ENCODE measurements around the gene CNGA2.
"Not testable (repeated sequence)": the region's sequence is repeated elsewhere in the genome, so short reads cannot be mapped to it uniquely, and the experiment has no call there.

CNGA2 gene

GRCh38 chrX:151695583-151696340, 38.8 kb upstream of the CNGA2 start:
- Histone ChIP-seq H3K4me3 (ENCODE audit: insufficient read depth, low read length, poor library complexity, severe bottlenecking) (no peak overlapping the region), H3K27ac (ENCODE audit: low read depth, low read length) (no peak overlapping the region), H3K9me3 (ENCODE audit: insufficient read depth, low read length) (no peaks in the 10 kb centered on the region), H3K36me3 (ENCODE audit: low read length) (no peaks in the 10 kb centered on the region), H3K79me2 (ENCODE audit: insufficient read depth, low read length) (no peaks in the 10 kb centered on the region), H3K4me2 (ENCODE audit: low read depth, low read length, poor library complexity, severe bottlenecking) (no peak overlapping the region), H3K9me2 (replicated peaks; ENCODE audit: insufficient read depth, low read length) (no peaks in the 10 kb centered on the region), H2AFZ (ENCODE audit: low read depth, low read length, severe bottlenecking) (no peak overlapping the region), H3K27me3 (ENCODE audit: low read length) (no peaks in the 10 kb centered on the region), H4K20me1 (ENCODE audit: low read depth, low read length) (no peaks in the 10 kb centered on the region), H3K9ac (ENCODE audit: low read length) (no peak overlapping the region), H3F3A (ENCODE audit: insufficient read depth) (no peaks in the 10 kb centered on the region)
- TF ChIP-seq EZH2phosphoT487 (conservative IDR thresholded peaks at IDR 0.05; ENCODE audit: low read length) (no peak), CTCF (IDR thresholded peaks at IDR 0.05; ENCODE audit: insufficient read depth, low read length, poor library complexity, severe bottlenecking) (no peak)

GRCh38 chrX:151697082-151697481, 37.5 kb upstream of the CNGA2 start:
- H3F3A ChIP-seq (ENCODE audit: insufficient read depth); H2AFZ ChIP-seq (ENCODE audit: low read depth, low read length, severe bottlenecking); H3K36me3 ChIP-seq (ENCODE audit: low read length); H3K4me3 ChIP-seq (ENCODE audit: insufficient read depth, low read length, poor library complexity, severe bottlenecking); H3K9me3 ChIP-seq (ENCODE audit: insufficient read depth, low read length); H3K4me2 ChIP-seq (ENCODE audit: low read depth, low read length, poor library complexity, severe bottlenecking); H3K27me3 ChIP-seq (ENCODE audit: low read length); H3K9me2 ChIP-seq (replicated peaks; ENCODE audit: insufficient read depth, low read length); H4K20me1 ChIP-seq (ENCODE audit: low read depth, low read length); H3K9ac ChIP-seq (ENCODE audit: low read length); H3K27ac ChIP-seq (ENCODE audit: low read depth, low read length); H3K79me2 ChIP-seq (ENCODE audit: insufficient read depth, low read length): not testable (repeated sequence)

- TF ChIP-seq EZH2phosphoT487 (conservative IDR thresholded peaks at IDR 0.05; ENCODE audit: low read length) (no peak), CTCF (IDR thresholded peaks at IDR 0.05; ENCODE audit: insufficient read depth, low read length, poor library complexity, severe bottlenecking) (no peak)
- H3K79me2 ChIP-seq (ENCODE audit: insufficient read depth, low read length), result no peaks in the 10 kb centered on the region
- no peaks in the 10 kb centered on the region for H3F3A ChIP-seq (ENCODE audit: insufficient read depth)
- no peaks in the 10 kb centered on the region for H3K9me2 ChIP-seq (replicated peaks; ENCODE audit: insufficient read depth, low read length)
- H2AFZ ChIP-seq (ENCODE audit: low read depth, low read length, severe bottlenecking), result no peak overlapping the region
- no peaks in the 10 kb centered on the region for H3K27me3 ChIP-seq (ENCODE audit: low read length)
- H3K9me3 ChIP-seq (ENCODE audit: insufficient read depth, low read length), result no peaks in the 10 kb centered on the region
- no peak overlapping the region for H3K9ac ChIP-seq (ENCODE audit: low read length)
- no peaks in the 10 kb centered on the region for H3K36me3 ChIP-seq (ENCODE audit: low read length)
- no peaks in the 10 kb centered on the region for H4K20me1 ChIP-seq (ENCODE audit: low read depth, low read length)
- no peak overlapping the region for H3K4me2 ChIP-seq (ENCODE audit: low read depth, low read length, poor library complexity, severe bottlenecking)
- no peak overlapping the region for H3K27ac ChIP-seq (ENCODE audit: low read depth, low read length)
- no peak overlapping the region for H3K4me3 ChIP-seq (ENCODE audit: insufficient read depth, low read length, poor library complexity, severe bottlenecking)
These were observed 37.0 kb upstream of the CNGA2 start for GRCh38 chrX:151697522-151697921.

- no peak overlapping the region for H3K4me3 ChIP-seq (ENCODE audit: insufficient read depth, low read length, poor library complexity, severe bottlenecking)
- no peaks in the 10 kb centered on the region for H3K79me2 ChIP-seq (ENCODE audit: insufficient read depth, low read length)
- no peak overlapping the region for H3K27ac ChIP-seq (ENCODE audit: low read depth, low read length)
- no peak overlapping the region for H3K4me2 ChIP-seq (ENCODE audit: low read depth, low read length, poor library complexity, severe bottlenecking)
- no peaks in the 10 kb centered on the region for H3K9me3 ChIP-seq (ENCODE audit: insufficient read depth, low read length)
- no peaks in the 10 kb centered on the region for H4K20me1 ChIP-seq (ENCODE audit: low read depth, low read length)
- H3K9ac ChIP-seq (ENCODE audit: low read length), result no peak overlapping the region
- no peaks in the 10 kb centered on the region for H3F3A ChIP-seq (ENCODE audit: insufficient read depth)
- H3K36me3 ChIP-seq (ENCODE audit: low read length), result no peaks in the 10 kb centered on the region
- H2AFZ ChIP-seq (ENCODE audit: low read depth, low read length, severe bottlenecking), result no peak overlapping the region
- no peaks in the 10 kb centered on the region for H3K27me3 ChIP-seq (ENCODE audit: low read length)
- no peak for TF ChIP-seq CTCF (IDR thresholded peaks at IDR 0.05; ENCODE audit: insufficient read depth, low read length, poor library complexity, severe bottlenecking)
- TF ChIP-seq EZH2phosphoT487 (conservative IDR thresholded peaks at IDR 0.05; ENCODE audit: low read length), result no peak
- H3K9me2 ChIP-seq (replicated peaks; ENCODE audit: insufficient read depth, low read length), result no peaks in the 10 kb centered on the region
These were observed 36.1 kb upstream of the CNGA2 start for GRCh38 chrX:151698485-151698884.
